Activated naive CD4-positive, alpha-beta T cell treated with anti-CD3 and anti-CD28 coated beads, Interleukin-2, amount 50 U/mL, for 16 hours (primary cell): ENCODE measurements around the gene LRRC55.
"Not testable (repeated sequence)": the region's sequence is repeated elsewhere in the genome, so short reads cannot be mapped to it uniquely, and the experiment has no call there.

Experiments used
- DNase-seq: peaks from one replicate; pipeline ENCODE4 v3.0.0-alpha.2; 2020

Gene LRRC55

GRCh38 chr11:57162179-57162898 is 19.4 kb upstream of the LRRC55 start:
- DNase-seq, result no peak

- no peak for DNase-seq
Measured at GRCh38 chr11:57163160-57163868, 18.4 kb upstream of the LRRC55 start.

- no peak for DNase-seq
Measured at GRCh38 chr11:57164317-57164716, 17.4 kb upstream of the LRRC55 start.

GRCh38 chr11:57167125-57167846 is 14.5 kb upstream of the LRRC55 start:
- no peak for DNase-seq

- DNase-seq, result not testable (repeated sequence)
Measured at GRCh38 chr11:57169732-57170313, 11.9 kb upstream of the LRRC55 start.

- no peak for DNase-seq
Measured at GRCh38 chr11:57172031-57172430, 9.7 kb upstream of the LRRC55 start.

- DNase-seq, result no peak
Measured at GRCh38 chr11:57174656-57175055, 7.1 kb upstream of the LRRC55 start.

- no peak for DNase-seq
Measured at GRCh38 chr11:57175478-57175877, 6.3 kb upstream of the LRRC55 start.

- DNase-seq, result no peak
Measured at GRCh38 chr11:57178334-57178733, 3.4 kb upstream of the LRRC55 start.

GRCh38 chr11:57179681-57180080 is 2.1 kb upstream of the LRRC55 start:
- no peak for DNase-seq

- DNase-seq, result no peak
Measured at GRCh38 chr11:57180081-57180561, 1.6 kb upstream of the LRRC55 start.

GRCh38 chr11:57180964-57181363 is 789 bp upstream of the LRRC55 start:
- DNase-seq, result no peak

- no peak for DNase-seq
Measured at GRCh38 chr11:57182896-57183295, 1.1 kb downstream of the LRRC55 start.

GRCh38 chr11:57190548-57190947 is 8.8 kb downstream of the LRRC55 start:
- DNase-seq, result no peak

GRCh38 chr11:57191311-57192219 is 9.8 kb downstream of the LRRC55 start:
- DNase-seq, result no peak

GRCh38 chr11:57192316-57192715 is 10.6 kb downstream of the LRRC55 start:
- DNase-seq, result no peak

GRCh38 chr11:57196596-57196995 is 14.8 kb downstream of the LRRC55 start:
- DNase-seq, result no peak

- no peak for DNase-seq
Measured at GRCh38 chr11:57197762-57198161, 16.0 kb downstream of the LRRC55 start.

- no peak for DNase-seq
Measured at GRCh38 chr11:57199330-57199729, 17.6 kb downstream of the LRRC55 start.

GRCh38 chr11:57200917-57201316 is 19.2 kb downstream of the LRRC55 start:
- DNase-seq, result no peak

GRCh38 chr11:57202281-57202680 is 20.5 kb downstream of the LRRC55 start:
- no peak for DNase-seq

GRCh38 chr11:57203359-57203758 is 21.6 kb downstream of the LRRC55 start:
- DNase-seq, result no peak
